HEK293 (cell line): ENCODE measurements around the gene PPIE.
"Not testable (repeated sequence)": the region's sequence is repeated elsewhere in the genome, so short reads cannot be mapped to it uniquely, and the experiment has no call there.

Experiments used
- CTCF ChIA-PET: fragments of 350-600 bp; formaldehyde crosslinking; extraction: SDS; loops from one replicate; lab custom pipeline; 2021; ENCODE audit warnings: antibody characterized with exemption; lab: Yijun Ruan, JAX
- POLR2A ChIA-PET: fragments of 300-600 bp; formaldehyde crosslinking; extraction: SDS; loops from one replicate; lab custom pipeline; 2020; ENCODE audit warnings: antibody characterized with exemption, inconsistent platforms; lab: Yijun Ruan, JAX
- H3K27ac ChIP-seq: fragments of 200-500 bp; sonication (Bioruptor generic); 2 replicates; pipeline ENCODE4 v1.5.1; 2014; ENCODE audit warnings: low read depth, low read length, control low read depth, inconsistent platforms; ENCODE audit errors: extremely low read depth
- H3K36me3 ChIP-seq, 2 experiments: fragments of 200-500 bp in 1 of 2; sonication (Bioruptor generic) in 1 of 2; 1 replicate in 1 of 2; 2 replicates in 1 of 2; pipeline ENCODE4 v1.5.1; 2014 to 2017; ENCODE audit warnings: inconsistent platforms in 2 of 2, low read length in 2 of 2; ENCODE audit not compliant: control insufficient read depth in 2 of 2, insufficient read depth in 1 of 2
- H3K4me1 ChIP-seq: fragments of 200-500 bp; sonication (Bioruptor generic); 2 replicates; pipeline ENCODE4 v1.5.1; 2014; ENCODE audit warnings: mild to moderate bottlenecking, low read length, inconsistent platforms; ENCODE audit not compliant: control insufficient read depth, insufficient read depth
- H3K4me3 ChIP-seq: 2 replicates; pipeline ENCODE4 v1.5.1; 2011; ENCODE audit warnings: low read depth, mild to moderate bottlenecking, control low read depth, low read length, moderate library complexity
- H3K9me3 ChIP-seq: fragments of 200-500 bp; sonication (Bioruptor generic); 2 replicates; pipeline ENCODE4 v1.5.1; 2014; ENCODE audit warnings: low read depth, low read length, inconsistent platforms; ENCODE audit not compliant: control insufficient read depth, insufficient read depth
- EGR2 ChIP-seq: fragments of 450-650 bp; formaldehyde crosslinking; IDR thresholded peaks from 2 replicates; pipeline ENCODE4 v1.5.1; 2016; ENCODE audit warnings: low read depth, missing biosample characterization, missing genetic modification characterization
- GLI2 ChIP-seq: fragments of 450-650 bp; formaldehyde crosslinking; IDR thresholded peaks from 2 replicates; pipeline ENCODE4; 2017; ENCODE audit warnings: missing biosample characterization, missing genetic modification characterization, low read depth, borderline replicate concordance
- GLIS2 ChIP-seq: fragments of 450-650 bp; formaldehyde crosslinking; IDR thresholded peaks from 2 replicates; pipeline ENCODE4 v1.5.1; 2016; ENCODE audit warnings: missing biosample characterization, missing genetic modification characterization
- HOXA7 ChIP-seq: sonication (generic); formaldehyde crosslinking; IDR thresholded peaks from 2 replicates; pipeline ENCODE4 v1.8.1; 2022; ENCODE audit warnings: missing genetic modification reagents, borderline replicate concordance
- MEIS1 ChIP-seq: sonication (generic); formaldehyde crosslinking; IDR thresholded peaks from 2 replicates; pipeline ENCODE4 v1.8.1; 2022; ENCODE audit warnings: missing genetic modification reagents, mild to moderate bottlenecking, borderline replicate concordance
- OSR2 ChIP-seq: fragments of 450-650 bp; formaldehyde crosslinking; IDR thresholded peaks from 2 replicates; pipeline ENCODE4 v1.5.1; 2016; ENCODE audit warnings: missing biosample characterization, missing genetic modification characterization
- PATZ1 ChIP-seq: fragments of 450-650 bp; formaldehyde crosslinking; IDR thresholded peaks from 2 replicates; pipeline ENCODE4 v1.5.1; 2016; ENCODE audit warnings: missing biosample characterization, missing genetic modification characterization
- ZFHX2 ChIP-seq: fragments of 450-650 bp; formaldehyde crosslinking; conservative IDR thresholded peaks from 2 replicates; pipeline ENCODE4 v1.5.1; 2016; ENCODE audit warnings: missing biosample characterization, missing genetic modification characterization
- ZFP69B ChIP-seq: fragments of 450-650 bp; formaldehyde crosslinking; IDR thresholded peaks from 2 replicates; pipeline ENCODE4 v1.5.1; 2016; ENCODE audit warnings: missing biosample characterization, missing genetic modification characterization
- ZNF302 ChIP-seq: fragments of 450-650 bp; formaldehyde crosslinking; IDR thresholded peaks from 2 replicates; pipeline ENCODE4 v1.5.1; 2016; ENCODE audit warnings: missing biosample characterization, missing genetic modification characterization, low read depth
- ZNF423 ChIP-seq: fragments of 450-650 bp; formaldehyde crosslinking; IDR thresholded peaks from 2 replicates; pipeline ENCODE4 v1.5.1; 2016; ENCODE audit warnings: missing biosample characterization, missing genetic modification characterization
- ZNF488 ChIP-seq: fragments of 450-650 bp; formaldehyde crosslinking; IDR thresholded peaks from 2 replicates; pipeline ENCODE4 v1.5.1; 2016; ENCODE audit warnings: missing biosample characterization, missing genetic modification characterization
- ZNF548 ChIP-seq: fragments of 450-650 bp; formaldehyde crosslinking; IDR thresholded peaks from 2 replicates; pipeline ENCODE4 v1.5.1; 2016; ENCODE audit warnings: missing biosample characterization, missing genetic modification characterization
- ZNF596 ChIP-seq: fragments of 450-650 bp; IDR thresholded peaks from 2 replicates; pipeline ENCODE4 v1.5.0; 2018; ENCODE audit warnings: missing biosample characterization, mild to moderate bottlenecking, missing genetic modification characterization, moderate library complexity
- ZNF629 ChIP-seq: fragments of 450-650 bp; formaldehyde crosslinking; IDR thresholded peaks from 2 replicates; pipeline ENCODE4 v1.5.1; 2017; ENCODE audit warnings: missing biosample characterization, missing genetic modification characterization
- ZNF658 ChIP-seq: fragments of 450-650 bp; formaldehyde crosslinking; IDR thresholded peaks from 2 replicates; pipeline ENCODE4; 2016; ENCODE audit warnings: missing biosample characterization, missing genetic modification characterization
- ZNF768 ChIP-seq: fragments of 450-650 bp; formaldehyde crosslinking; IDR thresholded peaks from 2 replicates; pipeline ENCODE4 v1.5.1; 2018; ENCODE audit warnings: missing biosample characterization, mild to moderate bottlenecking, missing genetic modification characterization
- ZNF792 ChIP-seq: fragments of 450-650 bp; formaldehyde crosslinking; IDR thresholded peaks from 2 replicates; pipeline ENCODE4 v1.5.1; 2016; ENCODE audit warnings: missing biosample characterization, missing genetic modification characterization
- ZSCAN30 ChIP-seq: fragments of 450-650 bp; IDR thresholded peaks from 2 replicates; pipeline ENCODE4 v1.5.1; 2018; ENCODE audit warnings: missing biosample characterization, mild to moderate bottlenecking, missing genetic modification characterization, moderate library complexity

PPIE gene

GRCh38 chr1:39776400-39776713 is 37.7 kb downstream of the PPIE start (continued):
- TF ChIP-seq PATZ1 (no peak), ZFHX2 (tag by site-specific recombination) (no peak), ZNF548 (no peak), HOXA7 (CRISPR knock-in tag) (no peak), ZNF768 (tag by site-specific recombination) (no peak), ZNF658 (tag by site-specific recombination) (no peak), ZNF423 (tag by site-specific recombination) (no peak), ZNF596 (tag by site-specific recombination) (no peak), MEIS1 (CRISPR knock-in tag) (no peak), GLIS2 (no peak), ZFP69B (tag by site-specific recombination) (no peak), ZNF302 (tag by site-specific recombination) (no peak), ZNF488 (tag by site-specific recombination) (no peak)

GRCh38 chr1:39776886-39777285 is 38.2 kb downstream of the PPIE start:
- Histone ChIP-seq H3K4me3 (no peak overlapping the region), H3K4me1 (peaks cover 5% of the 10 kb centered on the region), H3K27ac (no peak overlapping the region), H3K36me3 (no peaks in the 10 kb centered on the region), H3K9me3 (no peaks in the 10 kb centered on the region)
- POLR2A ChIA-PET: no interaction called here
- CTCF ChIA-PET: interaction anchor here (0.5 to 1.0 kb wide), 2 partner anchors 14 to 34 kb away, joined by 3 read pairs; no protein-coding TSS in a partner anchor
- TF ChIP-seq GLI2 (tag by site-specific recombination): no peak
- no peak for TF ChIP-seq ZSCAN30 (tag by site-specific recombination)
- no peak for TF ChIP-seq ZNF629 (tag by site-specific recombination)

- no peaks in the 10 kb centered on the region for H3K9me3 ChIP-seq
- H3K27ac ChIP-seq: no peak overlapping the region
- no peak overlapping the region for H3K4me3 ChIP-seq
- peak; percentile 58 for TF ChIP-seq OSR2 (tag by site-specific recombination)
- TF ChIP-seq EGR2 (tag by site-specific recombination): peak; percentile 66
- TF ChIP-seq ZNF792 (tag by site-specific recombination): no peak
- peak; percentile 68 for TF ChIP-seq ZFHX2 (tag by site-specific recombination)
- POLR2A ChIA-PET: no interaction called here
- CTCF ChIA-PET: interaction anchor here (0.5 to 1.0 kb wide), 2 partner anchors 13 to 34 kb away, joined by 3 read pairs; no protein-coding TSS in a partner anchor
- H3K36me3 ChIP-seq: no peaks in the 10 kb centered on the region
- H3K4me1 ChIP-seq: peaks cover 5% of the 10 kb centered on the region
Observed at GRCh38 chr1:39777306-39777705, 38.6 kb downstream of the PPIE start.

- H3K27ac ChIP-seq, H3K4me1 ChIP-seq, H3K4me3 ChIP-seq, CTCF ChIA-PET, H3K9me3 ChIP-seq, POLR2A ChIA-PET, H3K36me3 ChIP-seq: not testable (repeated sequence)
Observed at GRCh38 chr1:39777896-39778295, 39.2 kb downstream of the PPIE start.

GRCh38 chr1:39778463-39779099 is 39.9 kb downstream of the PPIE start:
- CTCF ChIA-PET, H3K36me3 ChIP-seq, H3K9me3 ChIP-seq, POLR2A ChIA-PET, H3K4me3 ChIP-seq, H3K4me1 ChIP-seq, H3K27ac ChIP-seq: not testable (repeated sequence)
